Anterior cingulate cortex (tissue), 58 donors: ENCODE measurements around the gene MRI1.
"Not testable (repeated sequence)": the region's sequence is repeated elsewhere in the genome, so short reads cannot be mapped to it uniquely, and the experiment has no call there.

ENCODE experiments used
- DNase-seq, 58 donors: peaks; one replicate each; lab custom pipeline; 2025; lab: John Stamatoyannopoulos, UW

The MRI1 gene

DNA sequence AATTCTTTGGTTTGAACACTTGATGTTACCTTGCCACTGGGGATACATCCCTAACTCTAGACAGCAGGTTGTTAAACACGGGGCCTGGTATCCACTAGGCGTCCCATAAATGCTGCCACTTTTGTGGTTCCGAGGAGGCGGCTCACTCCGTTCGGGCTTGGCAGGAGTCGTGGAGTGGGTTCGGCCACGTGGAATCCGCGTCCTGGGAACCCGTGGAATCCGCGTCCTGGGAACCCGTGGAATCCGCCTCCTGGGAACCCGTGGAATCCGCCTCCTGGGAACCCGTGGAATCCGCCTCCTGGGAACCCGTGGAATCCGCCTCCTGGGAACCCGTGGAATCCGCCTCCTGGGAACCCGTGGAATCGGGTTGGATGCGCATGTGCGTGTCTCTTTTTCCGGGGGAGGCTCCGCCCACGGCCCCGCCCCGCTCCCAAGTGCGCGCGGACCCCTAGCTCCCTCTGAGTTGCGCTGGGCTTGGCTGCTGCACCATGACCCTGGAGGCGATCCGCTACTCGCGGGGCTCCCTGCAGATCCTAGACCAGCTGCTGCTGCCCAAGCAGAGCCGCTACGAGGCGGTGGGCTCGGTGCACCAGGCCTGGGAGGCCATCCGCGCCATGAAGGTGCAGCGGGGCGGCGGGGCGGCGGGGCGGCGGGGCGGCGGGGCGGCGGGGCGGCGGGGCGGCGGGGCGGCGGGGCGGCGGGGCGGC, at the start of gene MRI1:
MRI1 (plus strand) TSS at position 422 of the 707 bp plus-strand sequence; CDS start at position 489, 67 bp downstream.
- DNase-seq, result peak in 56 of 58 donors; percentile 30 to 87 (median 68)

DNA sequence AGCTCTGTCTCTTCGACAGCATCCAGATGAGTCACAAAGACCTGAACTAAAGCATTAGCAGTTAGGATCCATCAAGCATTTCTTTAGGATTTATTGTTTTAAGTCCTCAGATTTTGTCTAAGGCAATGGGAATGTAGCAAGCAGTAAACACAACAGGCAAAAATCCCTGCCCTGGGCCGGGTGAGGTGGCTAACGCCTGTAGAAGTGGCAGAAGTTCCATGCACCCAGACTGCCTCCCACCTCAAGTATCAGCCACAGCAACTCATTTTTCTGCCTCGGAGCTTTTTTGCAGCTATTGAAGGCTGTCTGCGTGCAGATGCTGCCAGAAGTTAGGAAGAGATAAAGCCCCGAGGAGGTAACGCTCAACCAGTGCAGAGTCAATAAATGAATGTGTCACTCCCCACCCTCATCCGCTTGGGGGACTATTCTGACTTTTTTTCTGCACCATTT, 47.1 kb upstream of the MRI1 start:
- no peak for DNase-seq

DNA sequence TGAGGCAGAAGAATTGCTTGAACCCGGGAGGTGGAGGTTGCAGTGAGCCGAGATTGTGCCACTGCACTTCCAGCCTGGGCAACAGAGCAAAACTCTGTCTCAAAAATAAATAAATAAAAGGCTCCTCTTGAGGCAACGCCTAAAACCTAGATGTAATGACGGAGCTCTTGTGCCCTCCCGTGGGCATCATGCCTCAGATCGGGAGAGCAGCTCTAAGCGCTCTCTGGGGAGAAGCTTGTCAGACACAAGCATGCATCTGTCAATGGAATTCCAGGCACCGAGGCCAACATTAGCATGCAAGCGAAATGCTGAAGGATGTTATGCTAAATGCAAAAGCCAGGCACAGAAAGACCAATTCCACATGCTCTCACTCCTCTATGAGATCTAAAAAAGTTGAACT, 45.6 kb upstream of the MRI1 start:
- peak in 50 of 58 donors; percentile 6 to 85 (median 44) for DNase-seq

DNA sequence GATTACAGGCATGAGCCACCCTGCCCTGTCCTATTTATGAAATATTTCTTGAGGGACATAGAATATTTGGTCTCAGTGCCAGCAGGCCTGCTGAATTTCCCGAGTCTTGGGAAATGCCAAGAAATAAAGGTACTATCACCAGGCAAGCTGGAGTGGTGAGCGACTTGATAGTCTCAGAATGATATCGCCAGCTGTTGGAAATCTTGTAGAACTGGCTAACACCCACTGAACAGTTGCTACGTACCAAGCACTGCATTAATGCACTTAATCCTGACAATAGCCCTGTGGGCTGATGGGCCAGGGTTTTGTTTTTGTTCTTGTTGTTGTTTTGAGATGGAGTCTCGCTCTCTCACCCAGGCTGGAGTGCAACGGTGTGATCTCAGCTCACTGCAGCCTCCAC, 42.2 kb upstream of the MRI1 start:
- DNase-seq, result no peak

DNA sequence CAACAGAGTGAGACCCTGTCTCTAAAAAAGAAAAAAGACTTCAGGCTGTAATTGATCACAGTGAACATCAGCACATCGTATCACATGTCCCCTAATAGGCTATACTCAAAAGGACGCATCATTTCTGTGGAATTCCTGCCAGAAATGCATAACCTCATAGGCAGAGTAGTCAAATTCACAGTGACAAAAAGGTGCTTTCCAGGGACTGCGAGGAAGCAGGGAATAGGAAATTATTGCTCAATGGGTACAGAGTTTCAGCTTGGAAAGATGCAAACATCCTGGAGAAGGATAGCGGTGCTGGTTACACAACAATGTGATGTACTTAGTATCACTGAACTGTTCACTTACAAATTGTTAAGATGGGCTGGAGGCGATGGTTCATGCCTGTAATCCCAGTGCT, 41.1 kb upstream of the MRI1 start:
- no peak for DNase-seq

DNA sequence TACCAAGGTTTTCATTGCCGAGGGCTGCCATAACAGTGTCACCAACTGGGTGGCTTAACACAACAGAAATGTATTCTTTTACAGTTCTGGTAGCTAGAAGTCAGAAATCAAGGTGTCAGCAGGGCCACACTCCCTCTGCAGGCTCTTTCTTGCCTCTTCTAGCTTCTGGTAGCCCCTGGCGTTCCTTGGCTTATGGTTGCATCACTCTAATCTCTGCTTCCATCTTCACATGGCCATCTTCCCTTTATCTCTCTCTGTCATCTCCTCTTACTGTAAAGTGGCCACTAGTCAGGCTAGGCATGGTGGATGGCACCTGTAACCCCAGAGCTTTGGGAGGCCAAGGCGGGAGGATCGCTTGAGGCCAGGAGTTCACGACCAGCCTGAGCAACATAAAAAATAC, 38.0 kb upstream of the MRI1 start:
- no peak for DNase-seq

DNA sequence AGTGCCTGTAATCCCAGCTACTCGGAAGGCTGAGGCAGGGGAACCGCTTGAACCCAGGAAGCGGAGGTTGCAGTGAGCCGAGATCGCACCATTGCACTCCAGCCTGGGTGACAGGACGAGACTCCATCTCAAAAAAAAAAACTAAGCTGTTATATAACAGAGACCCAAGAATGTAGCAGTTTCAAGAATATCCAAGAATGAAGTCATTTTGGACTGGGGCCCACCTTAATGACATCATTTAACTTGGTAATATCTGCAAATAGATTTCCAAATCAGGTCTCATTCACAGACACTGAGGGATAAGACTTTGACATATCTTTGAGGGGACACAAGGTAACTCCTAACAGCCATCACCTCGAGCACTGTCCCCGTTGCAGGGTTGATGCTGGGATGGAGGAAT, 36.5 kb upstream of the MRI1 start:
- no peak for DNase-seq

DNA sequence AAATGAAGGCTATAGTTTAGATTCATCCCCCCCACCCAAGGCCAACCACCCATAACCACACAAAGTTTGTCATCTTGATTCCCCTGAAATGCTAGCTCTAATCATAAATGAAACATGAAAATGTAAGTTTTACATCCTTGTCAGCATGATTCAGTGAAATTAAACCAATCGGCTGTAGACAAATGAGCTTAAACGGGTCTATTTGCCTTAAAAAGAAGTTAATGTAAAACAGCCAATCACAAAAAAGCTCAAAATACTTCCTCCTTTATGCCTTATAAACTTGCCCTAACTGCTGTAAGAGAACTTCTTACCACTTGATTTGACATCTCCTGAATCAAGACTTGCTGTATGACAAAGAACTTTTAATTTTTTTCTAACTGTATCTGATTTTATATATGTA, 34.5 kb upstream of the MRI1 start:
- no peak for DNase-seq

DNA sequence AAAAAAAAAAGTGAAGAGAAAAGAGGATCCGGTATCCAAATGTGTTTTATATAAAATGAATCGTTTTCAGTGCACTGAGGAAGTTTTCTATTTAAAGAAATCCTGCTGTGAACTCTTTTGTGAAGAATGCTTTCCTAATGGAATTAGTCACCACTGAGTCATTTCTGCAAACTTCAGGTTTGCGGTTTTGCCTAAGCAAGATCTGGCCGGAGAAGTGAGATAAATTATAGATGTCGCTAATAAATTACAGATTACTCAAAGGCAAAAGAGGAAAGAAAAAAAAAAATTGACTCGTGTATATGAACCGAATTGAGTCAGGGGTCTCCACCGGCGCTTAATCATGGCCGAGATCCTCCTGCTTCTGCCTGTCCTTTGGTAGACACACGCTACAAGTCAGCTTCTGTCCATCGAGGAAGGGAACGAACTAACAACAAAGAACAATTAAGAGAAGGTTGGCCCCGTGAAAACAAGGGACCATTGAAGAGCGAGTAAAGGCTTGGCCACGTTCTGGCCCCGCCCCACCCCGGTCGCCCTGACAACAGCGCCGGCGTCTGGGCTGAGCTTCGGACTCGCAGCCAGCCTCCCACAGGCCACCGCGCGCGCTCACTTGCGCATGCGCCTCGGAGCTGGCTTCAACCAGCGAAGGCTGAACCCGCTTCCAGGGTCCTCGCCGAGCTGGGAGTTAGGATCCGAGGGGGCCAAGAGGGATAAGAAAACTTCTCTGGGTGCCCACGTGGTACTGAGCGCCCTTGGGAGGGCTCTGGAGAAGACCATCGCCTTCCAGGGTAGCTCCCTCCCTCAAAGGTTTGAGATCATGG, 33.0 kb upstream of the MRI1 start:
- DNase-seq, result peak; percentile 56 to 98 (median 94)

DNA sequence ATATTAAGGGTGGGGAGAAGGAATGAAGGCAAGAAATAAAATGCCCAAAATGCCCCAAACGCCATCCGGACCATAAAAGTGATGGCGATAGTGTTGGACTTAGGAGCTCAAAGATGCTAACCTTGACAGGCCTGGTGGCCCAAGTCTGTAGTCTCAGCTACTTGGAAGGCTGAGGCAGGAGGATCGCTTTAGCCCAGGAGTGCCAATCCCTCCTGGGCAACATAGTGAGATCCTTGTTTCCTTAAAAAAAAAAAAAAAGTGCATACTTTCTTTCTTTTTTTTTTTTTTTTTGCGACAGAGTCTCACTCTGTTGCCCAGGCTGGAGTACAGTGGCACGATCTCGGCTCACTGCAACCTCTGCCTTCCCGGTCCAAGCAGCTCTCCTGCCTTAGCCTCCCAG, 32.0 kb upstream of the MRI1 start:
- no peak for DNase-seq

DNA sequence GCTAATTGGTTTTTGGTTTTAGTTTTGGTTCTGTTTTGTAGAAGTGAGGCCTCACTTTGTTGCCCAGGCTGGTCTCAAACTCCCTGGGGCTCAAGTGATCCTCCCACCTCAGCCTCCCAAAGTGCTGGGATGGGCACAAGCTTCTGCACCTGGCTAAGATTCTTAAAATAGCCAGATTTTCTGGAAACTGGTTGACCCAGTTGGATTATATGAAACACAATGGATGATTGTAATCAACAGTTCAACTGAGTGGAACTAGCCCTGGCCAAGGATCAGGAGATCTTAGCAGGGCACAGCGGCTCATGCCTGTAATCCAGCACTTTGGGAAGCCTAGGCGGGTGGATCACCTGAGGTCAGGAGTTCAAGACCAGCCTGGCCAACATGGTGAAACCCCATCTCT, 29.6 kb upstream of the MRI1 start:
- DNase-seq, result no peak

DNA sequence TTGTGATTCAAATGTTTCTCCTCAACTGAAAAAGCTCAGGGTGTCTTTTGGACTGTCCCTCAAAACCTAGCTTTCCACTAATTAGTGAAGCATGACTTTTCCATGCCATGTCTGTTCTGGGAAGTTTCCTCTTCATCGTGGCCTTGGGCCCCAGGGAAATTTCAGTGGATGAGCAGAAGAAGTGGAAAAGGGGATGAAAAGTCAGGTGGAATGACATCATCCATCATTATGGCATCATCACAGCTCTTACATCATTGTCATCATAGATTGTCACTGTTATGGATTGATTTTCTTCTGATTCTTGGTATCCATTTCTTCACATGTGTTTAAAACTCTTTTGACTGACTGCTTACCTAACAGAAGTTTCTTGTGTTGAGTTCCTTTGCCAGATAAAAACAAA, 26.2 kb upstream of the MRI1 start:
- no peak for DNase-seq

DNA sequence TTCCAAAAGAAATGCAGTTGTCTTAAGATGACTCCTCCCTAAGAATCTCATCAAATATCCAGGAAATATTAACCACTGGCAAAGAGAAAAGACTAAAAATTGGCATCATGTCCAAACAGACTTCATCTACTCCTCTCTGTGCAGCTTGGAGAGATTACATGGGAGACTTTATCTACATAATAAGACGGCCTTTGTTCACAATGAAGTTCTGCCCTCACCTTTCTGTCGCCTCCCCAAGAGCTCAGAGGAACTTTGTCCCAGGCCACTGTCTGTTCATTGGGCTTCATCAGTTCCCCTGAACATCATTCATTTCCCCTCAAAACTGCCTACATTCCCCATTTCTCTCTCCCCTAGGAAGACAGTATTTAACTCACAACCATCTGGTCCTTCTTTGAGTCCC, 22.4 kb upstream of the MRI1 start:
- DNase-seq, result no peak

DNA sequence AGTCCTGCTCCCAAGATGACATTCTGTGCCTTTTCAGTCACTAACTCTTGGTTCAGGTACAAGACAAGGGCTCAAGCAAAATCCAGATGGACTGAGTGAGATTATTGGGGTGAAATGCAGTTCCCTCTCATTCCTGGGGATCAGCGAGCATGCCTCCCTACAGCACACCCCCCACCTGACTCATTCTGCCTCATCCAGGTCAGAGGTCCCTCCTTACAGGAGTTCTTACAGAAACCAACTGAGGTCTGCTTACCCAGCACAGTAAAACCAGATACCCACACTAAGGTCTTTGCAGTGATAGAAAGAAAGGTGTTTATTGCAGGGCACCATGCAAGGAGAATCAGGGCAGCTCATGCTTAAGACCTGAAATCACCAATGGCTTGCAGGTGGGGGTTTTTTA, 21.6 kb upstream of the MRI1 start:
- DNase-seq, result no peak

DNA sequence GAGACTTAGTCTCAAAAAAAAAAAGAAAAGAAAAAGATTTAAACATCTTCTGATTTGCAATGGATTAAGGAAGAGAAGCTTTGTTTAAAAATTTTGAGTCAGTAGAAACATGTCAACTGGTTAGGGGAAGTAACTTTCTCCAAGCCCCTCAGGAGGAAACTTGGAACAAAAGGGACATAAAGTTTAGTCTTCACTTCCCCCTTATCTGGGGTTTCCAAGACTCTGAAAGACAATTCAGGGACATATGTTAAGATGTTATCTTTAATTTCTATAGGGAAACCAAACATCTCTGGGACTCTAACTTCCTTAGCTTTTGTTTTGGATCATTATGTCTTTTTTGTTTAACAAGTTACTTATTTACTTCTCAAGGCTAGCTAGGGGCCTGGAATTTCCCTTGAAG, 20.1 kb upstream of the MRI1 start:
- no peak for DNase-seq

DNA sequence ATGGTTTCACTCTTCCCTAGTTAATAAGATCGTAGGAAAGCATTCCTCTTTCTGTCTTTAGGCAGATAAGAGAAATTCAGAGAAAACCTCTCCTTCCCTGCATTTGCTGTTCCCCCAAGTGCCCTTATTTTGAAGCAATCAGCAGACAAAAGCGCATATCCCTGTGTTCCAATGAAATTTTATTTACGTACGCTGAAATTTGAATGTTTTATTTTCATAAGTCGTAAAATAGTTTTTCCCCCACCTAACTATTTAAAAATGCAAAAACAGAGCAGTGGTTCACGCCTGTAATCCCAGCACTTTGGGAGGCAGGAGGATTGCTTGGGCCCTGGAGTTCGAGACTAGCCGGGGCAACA, 17.2 kb upstream of the MRI1 start:
- no peak for DNase-seq

DNA sequence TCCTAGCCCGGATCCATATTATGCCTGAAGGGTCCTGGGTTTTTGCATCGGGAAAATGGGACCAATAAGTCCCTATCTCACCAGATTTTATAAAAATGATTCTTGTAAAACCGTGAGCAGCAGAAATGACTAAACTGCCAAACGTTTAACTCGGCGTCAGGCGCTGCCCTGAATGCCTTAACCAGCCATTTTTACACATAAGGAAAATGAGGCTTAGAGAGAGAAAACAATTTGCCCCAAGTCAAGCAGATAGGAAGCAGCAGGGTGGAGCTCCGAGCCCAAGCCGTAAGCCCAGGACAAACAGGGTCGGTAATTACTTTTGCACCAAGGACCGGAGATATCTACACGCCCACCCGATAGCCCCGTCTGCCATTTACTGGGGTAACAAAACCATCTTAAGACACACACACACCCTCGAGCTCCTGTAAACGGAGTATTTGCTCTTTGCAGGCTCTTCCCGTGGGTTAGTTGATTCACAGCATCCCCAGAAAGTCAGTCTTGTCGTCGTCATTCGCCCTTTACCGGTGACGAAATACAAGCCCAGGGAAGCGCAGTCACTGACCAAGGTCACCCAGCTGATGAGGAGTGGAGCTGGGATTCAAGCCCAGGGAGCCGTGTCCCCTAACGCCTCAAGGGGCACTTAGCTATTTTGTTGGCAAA, 16.0 kb upstream of the MRI1 start:
- DNase-seq, result peak in 4 of 58 donors; percentile 7 to 21 (median 9)

DNA sequence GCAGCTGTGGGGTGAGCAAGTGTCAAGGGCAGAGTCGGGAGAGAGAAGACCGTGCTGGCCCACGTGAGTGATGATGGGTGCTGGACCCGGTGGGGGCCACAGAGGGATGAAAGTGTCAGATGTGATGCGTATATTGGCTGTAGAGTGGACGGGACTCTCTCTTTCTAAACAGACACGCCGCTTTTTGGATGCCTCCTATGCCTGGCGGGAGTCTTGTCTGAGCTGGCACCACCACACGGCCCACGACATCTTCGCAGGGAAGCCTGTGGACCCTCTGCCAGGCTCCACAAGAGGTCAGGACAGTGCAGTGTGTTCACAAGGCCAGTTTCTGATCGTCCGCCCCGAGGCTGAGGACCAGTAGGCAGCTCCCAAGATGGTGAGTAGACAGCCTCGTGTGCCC, 12.9 kb upstream of the MRI1 start:
- DNase-seq, result no peak

DNA sequence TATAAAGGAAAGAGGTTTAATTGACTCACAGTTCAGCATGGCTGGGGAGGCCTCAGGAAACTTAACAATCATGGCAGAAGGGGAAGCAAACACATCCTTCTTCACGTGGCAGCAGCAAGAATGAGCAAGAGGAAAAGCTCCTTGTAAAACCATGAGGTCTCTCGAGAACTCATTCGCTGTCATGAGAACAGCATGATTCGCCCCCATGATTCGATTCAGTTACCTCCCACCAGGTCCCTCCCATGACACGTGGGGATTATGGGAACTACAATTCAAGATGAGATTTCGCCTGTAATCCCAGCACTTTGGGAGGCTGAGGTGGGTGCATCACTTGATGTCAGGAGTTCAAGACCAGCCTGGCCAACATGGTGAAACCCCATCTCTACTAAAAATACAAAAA, 10.7 kb upstream of the MRI1 start:
- not testable (repeated sequence) for DNase-seq

DNA sequence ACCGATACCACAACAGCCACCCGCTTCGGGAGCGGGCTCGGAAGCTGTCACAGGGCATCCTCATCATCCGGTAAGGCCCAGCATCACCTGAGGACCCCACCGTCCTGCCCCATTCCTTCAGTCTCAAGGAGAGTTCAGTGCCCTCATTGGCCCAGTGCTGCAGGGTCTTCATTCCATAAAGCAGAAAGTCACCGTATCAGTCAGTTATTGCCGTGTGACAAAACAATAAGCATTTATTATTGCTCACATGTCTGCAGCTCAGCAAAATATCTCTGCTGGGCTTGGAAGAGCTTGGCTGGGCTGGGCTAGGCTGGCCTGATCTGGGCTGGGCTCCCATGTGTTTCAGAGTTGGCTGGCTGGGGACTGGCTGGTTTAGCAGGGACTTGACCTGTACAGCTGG, 8.1 kb upstream of the MRI1 start:
- no peak for DNase-seq
